ENCODE data around the gene THSD8.

GRCh38 chr19:12843328-12843727 lies 41.5 kb downstream of the THSD8 start:
- TF ChIP-seq, protein P1, sequence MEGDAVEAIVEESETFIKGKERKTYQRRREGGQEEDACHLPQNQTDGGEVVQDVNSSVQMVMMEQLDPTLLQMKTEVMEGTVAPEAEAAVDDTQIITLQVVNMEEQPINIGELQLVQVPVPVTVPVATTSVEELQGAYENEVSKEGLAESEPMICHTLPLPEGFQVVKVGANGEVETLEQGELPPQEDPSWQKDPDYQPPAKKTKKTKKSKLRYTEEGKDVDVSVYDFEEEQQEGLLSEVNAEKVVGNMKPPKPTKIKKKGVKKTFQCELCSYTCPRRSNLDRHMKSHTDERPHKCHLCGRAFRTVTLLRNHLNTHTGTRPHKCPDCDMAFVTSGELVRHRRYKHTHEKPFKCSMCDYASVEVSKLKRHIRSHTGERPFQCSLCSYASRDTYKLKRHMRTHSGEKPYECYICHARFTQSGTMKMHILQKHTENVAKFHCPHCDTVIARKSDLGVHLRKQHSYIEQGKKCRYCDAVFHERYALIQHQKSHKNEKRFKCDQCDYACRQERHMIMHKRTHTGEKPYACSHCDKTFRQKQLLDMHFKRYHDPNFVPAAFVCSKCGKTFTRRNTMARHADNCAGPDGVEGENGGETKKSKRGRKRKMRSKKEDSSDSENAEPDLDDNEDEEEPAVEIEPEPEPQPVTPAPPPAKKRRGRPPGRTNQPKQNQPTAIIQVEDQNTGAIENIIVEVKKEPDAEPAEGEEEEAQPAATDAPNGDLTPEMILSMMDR (IDR thresholded peaks at IDR 0.05; ENCODE audit: low read depth, low read length) = no peak
- TF ChIP-seq POLR2A (IDR thresholded peaks at IDR 0.05; ENCODE audit: extremely low read depth, insufficient read length) = no peak
- TF ChIP-seq, protein P2, sequence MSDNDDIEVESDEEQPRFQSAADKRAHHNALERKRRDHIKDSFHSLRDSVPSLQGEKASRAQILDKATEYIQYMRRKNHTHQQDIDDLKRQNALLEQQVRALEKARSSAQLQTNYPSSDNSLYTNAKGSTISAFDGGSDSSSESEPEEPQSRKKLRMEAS (IDR thresholded peaks at IDR 0.05; ENCODE audit: low read depth, low read length) = no peak
